Measurements from ENCODE around the gene CER1.

GRCh38 chr9:14749741-14750211, 27.2 kb upstream of the CER1 start:
- TF ChIP-seq ATF2 (tag by site-specific recombination; IDR thresholded peaks at IDR 0.05; ENCODE audit: low read depth) (no peak), CTCF (tag by site-specific recombination; IDR thresholded peaks at IDR 0.05) (no peak), ZNF747 (tag by site-specific recombination; IDR thresholded peaks at IDR 0.05) (no peak)
- TF ChIP-seq, protein P1, sequence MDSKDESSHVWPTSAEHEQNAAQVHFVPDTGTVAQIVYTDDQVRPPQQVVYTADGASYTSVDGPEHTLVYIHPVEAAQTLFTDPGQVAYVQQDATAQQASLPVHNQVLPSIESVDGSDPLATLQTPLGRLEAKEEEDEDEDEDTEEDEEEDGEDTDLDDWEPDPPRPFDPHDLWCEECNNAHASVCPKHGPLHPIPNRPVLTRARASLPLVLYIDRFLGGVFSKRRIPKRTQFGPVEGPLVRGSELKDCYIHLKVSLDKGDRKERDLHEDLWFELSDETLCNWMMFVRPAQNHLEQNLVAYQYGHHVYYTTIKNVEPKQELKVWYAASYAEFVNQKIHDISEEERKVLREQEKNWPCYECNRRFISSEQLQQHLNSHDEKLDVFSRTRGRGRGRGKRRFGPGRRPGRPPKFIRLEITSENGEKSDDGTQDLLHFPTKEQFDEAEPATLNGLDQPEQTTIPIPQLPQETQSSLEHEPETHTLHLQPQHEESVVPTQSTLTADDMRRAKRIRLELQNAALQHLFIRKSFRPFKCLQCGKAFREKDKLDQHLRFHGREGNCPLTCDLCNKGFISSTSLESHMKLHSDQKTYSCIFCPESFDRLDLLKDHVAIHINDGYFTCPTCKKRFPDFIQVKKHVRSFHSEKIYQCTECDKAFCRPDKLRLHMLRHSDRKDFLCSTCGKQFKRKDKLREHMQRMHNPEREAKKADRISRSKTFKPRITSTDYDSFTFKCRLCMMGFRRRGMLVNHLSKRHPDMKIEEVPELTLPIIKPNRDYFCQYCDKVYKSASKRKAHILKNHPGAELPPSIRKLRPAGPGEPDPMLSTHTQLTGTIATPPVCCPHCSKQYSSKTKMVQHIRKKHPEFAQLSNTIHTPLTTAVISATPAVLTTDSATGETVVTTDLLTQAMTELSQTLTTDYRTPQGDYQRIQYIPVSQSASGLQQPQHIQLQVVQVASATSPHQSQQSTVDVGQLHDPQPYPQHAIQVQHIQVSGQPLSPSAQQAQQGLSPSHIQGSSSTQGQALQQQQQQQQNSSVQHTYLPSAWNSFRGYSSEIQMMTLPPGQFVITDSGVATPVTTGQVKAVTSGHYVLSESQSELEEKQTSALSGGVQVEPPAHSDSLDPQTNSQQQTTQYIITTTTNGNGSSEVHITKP (tag by site-specific recombination; IDR thresholded peaks at IDR 0.05) = no peak
- TF ChIP-seq, protein P2, sequence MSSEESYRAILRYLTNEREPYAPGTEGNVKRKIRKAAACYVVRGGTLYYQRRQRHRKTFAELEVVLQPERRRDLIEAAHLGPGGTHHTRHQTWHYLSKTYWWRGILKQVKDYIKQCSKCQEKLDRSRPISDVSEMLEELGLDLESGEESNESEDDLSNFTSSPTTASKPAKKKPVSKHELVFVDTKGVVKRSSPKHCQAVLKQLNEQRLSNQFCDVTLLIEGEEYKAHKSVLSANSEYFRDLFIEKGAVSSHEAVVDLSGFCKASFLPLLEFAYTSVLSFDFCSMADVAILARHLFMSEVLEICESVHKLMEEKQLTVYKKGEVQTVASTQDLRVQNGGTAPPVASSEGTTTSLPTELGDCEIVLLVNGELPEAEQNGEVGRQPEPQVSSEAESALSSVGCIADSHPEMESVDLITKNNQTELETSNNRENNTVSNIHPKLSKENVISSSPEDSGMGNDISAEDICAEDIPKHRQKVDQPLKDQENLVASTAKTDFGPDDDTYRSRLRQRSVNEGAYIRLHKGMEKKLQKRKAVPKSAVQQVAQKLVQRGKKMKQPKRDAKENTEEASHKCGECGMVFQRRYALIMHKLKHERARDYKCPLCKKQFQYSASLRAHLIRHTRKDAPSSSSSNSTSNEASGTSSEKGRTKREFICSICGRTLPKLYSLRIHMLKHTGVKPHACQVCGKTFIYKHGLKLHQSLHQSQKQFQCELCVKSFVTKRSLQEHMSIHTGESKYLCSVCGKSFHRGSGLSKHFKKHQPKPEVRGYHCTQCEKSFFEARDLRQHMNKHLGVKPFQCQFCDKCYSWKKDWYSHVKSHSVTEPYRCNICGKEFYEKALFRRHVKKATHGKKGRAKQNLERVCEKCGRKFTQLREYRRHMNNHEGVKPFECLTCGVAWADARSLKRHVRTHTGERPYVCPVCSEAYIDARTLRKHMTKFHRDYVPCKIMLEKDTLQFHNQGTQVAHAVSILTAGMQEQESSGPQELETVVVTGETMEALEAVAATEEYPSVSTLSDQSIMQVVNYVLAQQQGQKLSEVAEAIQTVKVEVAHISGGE (tag by site-specific recombination; conservative IDR thresholded peaks at IDR 0.05; ENCODE audit: low read depth) = no peak
